GM04503 (cell line): ENCODE measurements around the gene ATP5MC2.
"Not testable (repeated sequence)": the region's sequence is repeated elsewhere in the genome, so short reads cannot be mapped to it uniquely, and the experiment has no call there.

ENCODE experiments used
- DNase-seq: peaks from one replicate; pipeline ENCODE4 v3.0.0-alpha.2; 2012; ENCODE audit warnings: low read depth

The ATP5MC2 gene

GRCh38 chr12:53694756-53695151, 18.9 kb upstream of the ATP5MC2 start:
- no peak for DNase-seq

- no peak for DNase-seq
Observed at GRCh38 chr12:53688134-53688533, 12.3 kb upstream of the ATP5MC2 start.

- no peak for DNase-seq
Observed at GRCh38 chr12:53686436-53686835, 10.6 kb upstream of the ATP5MC2 start.

GRCh38 chr12:53684654-53685220, 8.9 kb upstream of the ATP5MC2 start:
- DNase-seq, result no peak

GRCh38 chr12:53683983-53684382, 8.1 kb upstream of the ATP5MC2 start:
- no peak for DNase-seq

GRCh38 chr12:53683494-53683893, 7.6 kb upstream of the ATP5MC2 start:
- no peak for DNase-seq

GRCh38 chr12:53680061-53680460, 4.2 kb upstream of the ATP5MC2 start:
- DNase-seq, result not testable (repeated sequence)

GRCh38 chr12:53677800-53678148, 1.9 kb upstream of the ATP5MC2 start:
- DNase-seq, result no peak

- DNase-seq, result no peak
Observed at GRCh38 chr12:53677016-53677799, 1.3 kb upstream of the ATP5MC2 start.

GRCh38 chr12:53676656-53677015, 753 bp upstream of the ATP5MC2 start:
- no peak for DNase-seq

- no peak for DNase-seq
Observed at GRCh38 chr12:53674977-53675700, 744 bp downstream of the ATP5MC2 start.

GRCh38 chr12:53670971-53671370, 4.9 kb downstream of the ATP5MC2 start:
- no peak for DNase-seq

- DNase-seq, result no peak
Observed at GRCh38 chr12:53670308-53670707, 5.6 kb downstream of the ATP5MC2 start.

GRCh38 chr12:53667080-53667479, 8.8 kb downstream of the ATP5MC2 start:
- DNase-seq, result no peak

GRCh38 chr12:53664936-53665335, 10.9 kb downstream of the ATP5MC2 start:
- DNase-seq, result no peak

GRCh38 chr12:53664191-53664590, 11.7 kb downstream of the ATP5MC2 start:
- DNase-seq, result no peak

GRCh38 chr12:53660041-53660440, 15.8 kb downstream of the ATP5MC2 start:
- DNase-seq, result no peak

- DNase-seq, result no peak
Observed at GRCh38 chr12:53659571-53659981, 16.3 kb downstream of the ATP5MC2 start.

GRCh38 chr12:53659011-53659551, 16.8 kb downstream of the ATP5MC2 start:
- no peak for DNase-seq

GRCh38 chr12:53657041-53657440, 18.8 kb downstream of the ATP5MC2 start:
- DNase-seq, result no peak

- no peak for DNase-seq
Observed at GRCh38 chr12:53653595-53653994, 22.3 kb downstream of the ATP5MC2 start.

GRCh38 chr12:53652366-53652765, 23.5 kb downstream of the ATP5MC2 start:
- no peak for DNase-seq

- DNase-seq, result no peak
Observed at GRCh38 chr12:53651737-53652136, 24.1 kb downstream of the ATP5MC2 start.
